ENCODE measurements around the gene FNIP2.

- TF ChIP-seq CTCF (IDR thresholded peaks at IDR 0.05; ENCODE audit: low read depth, low read length, missing input control) (no peak), TAF1 (conservative IDR thresholded peaks at IDR 0.05) (no peak)
These were observed 144.9 kb downstream of the FNIP2 start for GRCh38 chr4:158913766-158914165.

Data from liver (tissue), 3 donors.